Astrocyte (in vitro differentiated cells and primary cell): ENCODE results near the gene MSI1. TPM values are rescaled to one million over a fixed set of nuclear protein-coding genes. Genes with fewer than 3 reads are reported as not detected.

Source experiments
- DNase-seq: peaks from one replicate; pipeline ENCODE4 v3.0.0-alpha.2; 2010; ENCODE audit warnings: low read depth
- FAIRE-seq: peaks from 2 replicates; lab custom pipeline; 2011; peaks lifted over from hg19 to GRCh38; lab: Jason Lieb, UNC
- H2AFZ ChIP-seq: 2 replicates; pipeline ENCODE4 v1.6.0; 2012; ENCODE audit warnings: low read depth, low read length, inconsistent platforms
- H3K27ac ChIP-seq: 2 replicates; pipeline ENCODE4 v1.5.1; 2011; ENCODE audit warnings: low read depth, low read length, inconsistent platforms
- H3K27me3 ChIP-seq: 2 replicates; pipeline ENCODE4 v1.6.0; 2011; ENCODE audit warnings: low read length, inconsistent platforms; ENCODE audit not compliant: insufficient read depth
- H3K36me3 ChIP-seq: 2 replicates; pipeline ENCODE4 v1.5.1; 2011; ENCODE audit warnings: low read length, inconsistent platforms; ENCODE audit not compliant: insufficient read depth
- H3K4me1 ChIP-seq: 2 replicates; pipeline ENCODE4 v1.5.1; 2011; ENCODE audit warnings: low read length, inconsistent platforms; ENCODE audit not compliant: insufficient read depth
- H3K4me2 ChIP-seq: 2 replicates; pipeline ENCODE4 v1.6.0; 2012; ENCODE audit warnings: low read length, inconsistent platforms
- H3K4me3 ChIP-seq: 2 replicates; pipeline ENCODE4 v1.5.1; 2011; ENCODE audit warnings: low read depth, mild to moderate bottlenecking, low read length, inconsistent platforms; ENCODE audit not compliant: insufficient read depth
- H3K79me2 ChIP-seq: 2 replicates; pipeline ENCODE4 v1.6.0; 2012; ENCODE audit warnings: mild to moderate bottlenecking, low read length, inconsistent platforms; ENCODE audit not compliant: insufficient read depth
- H3K9ac ChIP-seq: 2 replicates; pipeline ENCODE4 v1.6.0; 2012; ENCODE audit warnings: mild to moderate bottlenecking, low read length, inconsistent platforms
- H3K9me3 ChIP-seq: 2 replicates; pipeline ENCODE4 v1.5.1; 2012; ENCODE audit warnings: low read depth, mild to moderate bottlenecking, low read length, inconsistent platforms; ENCODE audit not compliant: insufficient read depth
- H4K20me1 ChIP-seq: 2 replicates; pipeline ENCODE4 v1.6.0; 2012; ENCODE audit warnings: low read length, inconsistent platforms; ENCODE audit not compliant: insufficient read depth
- H3K27ac Mint-ChIP-seq: one replicate; pipeline ENCODE4 v1.8.0; 2021; ENCODE audit warnings: mild to moderate bottlenecking, mixed read lengths; ENCODE audit not compliant: unreplicated experiment
- H3K27me3 Mint-ChIP-seq: one replicate; pipeline ENCODE4 v1.8.0; 2021; ENCODE audit warnings: low read depth, mixed read lengths; ENCODE audit not compliant: unreplicated experiment
- H3K36me3 Mint-ChIP-seq: one replicate; pipeline ENCODE4 v1.8.0; 2021; ENCODE audit warnings: low read depth, mixed read lengths; ENCODE audit not compliant: unreplicated experiment
- H3K4me1 Mint-ChIP-seq: one replicate; pipeline ENCODE4 v1.8.0; 2021; ENCODE audit warnings: low read depth, mixed read lengths; ENCODE audit not compliant: unreplicated experiment
- H3K4me3 Mint-ChIP-seq: one replicate; pipeline ENCODE4 v1.8.0; 2021; ENCODE audit warnings: mild to moderate bottlenecking, moderate library complexity, mixed read lengths; ENCODE audit not compliant: unreplicated experiment
- H3K9me3 Mint-ChIP-seq: one replicate; pipeline ENCODE4 v1.8.0; 2021; ENCODE audit warnings: mild to moderate bottlenecking, mixed read lengths; ENCODE audit not compliant: unreplicated experiment
- EZH2 ChIP-seq: IDR thresholded peaks from 2 replicates; pipeline ENCODE4 v1.6.1; 2012; ENCODE audit warnings: mild to moderate bottlenecking, low read length, inconsistent platforms; ENCODE audit not compliant: insufficient read depth
- total RNA-seq: library from RNA; stranded (reverse); gene quantifications from 2 replicates; pipeline ENCODE4 v1.2.1, GENCODE V29; 2021
- TF ChIP-seq, protein P1 (sequence below): IDR thresholded peaks from 2 replicates; pipeline ENCODE4 v1.5.1; 2011; ENCODE audit warnings: low read depth, mild to moderate bottlenecking, inconsistent platforms, low read length, moderate library complexity; ENCODE audit not compliant: insufficient read depth

The MSI1 gene
- total RNA-seq, 1 donor from 2014 or later: 16.0 TPM

DNA sequence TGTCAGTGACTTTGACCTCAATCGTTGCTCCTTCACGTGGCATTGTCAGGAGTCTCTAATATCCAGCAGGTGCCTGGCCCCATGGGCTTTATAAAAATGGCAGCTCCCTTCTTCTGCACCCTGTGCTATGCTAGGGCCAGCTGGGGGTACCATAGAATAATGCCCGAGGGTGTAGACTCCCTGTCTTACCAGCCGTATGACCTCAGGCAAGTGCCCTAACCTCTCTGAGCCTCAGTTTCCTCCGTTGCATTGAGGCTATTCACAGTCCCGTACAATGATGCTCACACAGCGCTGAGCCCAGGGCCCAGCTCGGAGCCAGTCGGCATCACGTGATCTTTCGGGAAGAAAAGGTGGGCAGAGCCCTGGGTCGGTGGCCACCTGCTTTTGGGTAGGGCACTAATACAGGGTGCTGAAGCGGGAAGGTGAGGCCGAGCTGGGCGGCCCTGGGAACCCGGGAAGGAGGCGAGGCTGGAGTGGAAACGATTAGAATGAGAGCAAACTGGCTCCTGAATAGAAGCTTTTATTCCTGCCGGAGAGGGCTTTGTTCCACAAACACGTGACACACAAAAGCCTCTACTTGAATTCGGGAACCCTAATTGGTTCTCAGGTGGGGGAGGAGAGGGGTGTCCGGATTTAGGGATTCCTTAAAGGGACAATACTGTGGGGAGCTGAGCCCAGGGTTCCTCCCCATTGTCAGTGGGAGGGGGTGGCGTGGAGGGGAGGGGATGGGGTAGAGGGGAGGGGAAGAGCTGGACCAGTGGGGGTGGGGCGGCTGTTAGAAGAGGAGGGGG lies 19.9 kb upstream of the MSI1 start:
- Histone ChIP-seq H3K4me3 (no peak overlapping the region), H3K79me2 (no peaks in the 10 kb centered on the region), H4K20me1 (no peaks in the 10 kb centered on the region), H3K27ac (no peak overlapping the region), H3K4me2 (peak overlapping the region; percentile 53), H3K36me3 (no peaks in the 10 kb centered on the region), H3K9me3 (no peaks in the 10 kb centered on the region), H3K4me1 (no peaks in the 10 kb centered on the region), H2AFZ (peak overlapping the region; percentile 35), H3K27me3 (peaks cover 18% of the 10 kb centered on the region), H3K9ac (no peak overlapping the region)
- H3K36me3 Mint-ChIP-seq: no peaks in the 10 kb centered on the region
- H3K4me1 Mint-ChIP-seq: no peaks in the 10 kb centered on the region
- TF ChIP-seq EZH2: no peak
- TF ChIP-seq, protein P1, sequence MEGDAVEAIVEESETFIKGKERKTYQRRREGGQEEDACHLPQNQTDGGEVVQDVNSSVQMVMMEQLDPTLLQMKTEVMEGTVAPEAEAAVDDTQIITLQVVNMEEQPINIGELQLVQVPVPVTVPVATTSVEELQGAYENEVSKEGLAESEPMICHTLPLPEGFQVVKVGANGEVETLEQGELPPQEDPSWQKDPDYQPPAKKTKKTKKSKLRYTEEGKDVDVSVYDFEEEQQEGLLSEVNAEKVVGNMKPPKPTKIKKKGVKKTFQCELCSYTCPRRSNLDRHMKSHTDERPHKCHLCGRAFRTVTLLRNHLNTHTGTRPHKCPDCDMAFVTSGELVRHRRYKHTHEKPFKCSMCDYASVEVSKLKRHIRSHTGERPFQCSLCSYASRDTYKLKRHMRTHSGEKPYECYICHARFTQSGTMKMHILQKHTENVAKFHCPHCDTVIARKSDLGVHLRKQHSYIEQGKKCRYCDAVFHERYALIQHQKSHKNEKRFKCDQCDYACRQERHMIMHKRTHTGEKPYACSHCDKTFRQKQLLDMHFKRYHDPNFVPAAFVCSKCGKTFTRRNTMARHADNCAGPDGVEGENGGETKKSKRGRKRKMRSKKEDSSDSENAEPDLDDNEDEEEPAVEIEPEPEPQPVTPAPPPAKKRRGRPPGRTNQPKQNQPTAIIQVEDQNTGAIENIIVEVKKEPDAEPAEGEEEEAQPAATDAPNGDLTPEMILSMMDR: no peak
- H3K27me3 Mint-ChIP-seq: peaks cover 9% of the 10 kb centered on the region
- no peak for FAIRE-seq
- H3K4me3 Mint-ChIP-seq: no peak overlapping the region
- no peaks in the 10 kb centered on the region for H3K9me3 Mint-ChIP-seq
- no peak overlapping the region for H3K27ac Mint-ChIP-seq
- DNase-seq: no peak

DNA sequence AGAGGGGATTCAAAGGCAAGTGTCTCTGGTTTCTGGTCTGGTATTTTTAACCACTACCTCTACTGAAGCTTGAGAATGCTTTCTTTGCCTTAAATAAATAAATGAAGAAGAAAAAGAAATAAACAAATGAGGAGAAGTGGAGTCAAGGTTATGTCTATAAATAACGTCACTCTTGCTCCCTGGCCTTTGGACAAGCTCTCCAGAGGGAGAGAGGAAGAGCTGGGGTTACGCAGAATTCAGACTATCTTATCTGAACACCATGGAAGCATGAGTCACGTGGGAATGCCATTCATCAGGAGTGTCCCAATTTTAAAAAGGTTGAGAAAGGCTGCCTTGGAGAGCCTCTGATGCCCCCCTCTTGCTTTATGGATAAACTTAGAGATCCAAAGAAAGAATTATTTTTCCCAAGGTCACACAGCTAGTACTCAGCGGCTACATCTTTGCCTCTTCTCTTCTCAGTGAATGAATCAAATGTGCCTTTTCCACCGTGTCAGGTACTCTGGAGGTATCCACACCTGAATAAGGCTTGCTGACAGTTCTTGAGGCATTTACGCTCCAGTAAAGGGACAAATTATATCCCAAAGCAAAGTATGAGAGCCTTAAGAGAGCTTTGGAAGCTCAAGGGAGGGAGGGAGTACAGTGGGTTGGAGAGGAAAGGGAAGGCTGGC lies 12.9 kb upstream of the MSI1 start:
- no peak overlapping the region for H3K9ac ChIP-seq
- FAIRE-seq: no peak
- DNase-seq: peak; percentile 59

More for the DNA sequence above, 12.9 kb upstream of the MSI1 start:
- Histone ChIP-seq H3K4me3 (no peak overlapping the region), H3K36me3 (no peaks in the 10 kb centered on the region), H3K27ac (no peak overlapping the region), H3K4me2 (peak overlapping the region; percentile 14), H4K20me1 (no peaks in the 10 kb centered on the region), H3K9me3 (no peaks in the 10 kb centered on the region), H2AFZ (no peak overlapping the region), H3K27me3 (peaks cover 7% of the 10 kb centered on the region), H3K79me2 (no peaks in the 10 kb centered on the region), H3K4me1 (no peaks in the 10 kb centered on the region)
- Mint-ChIP-seq H3K4me3 (no peak overlapping the region), H3K4me1 (peaks cover 12% of the 10 kb centered on the region), H3K27me3 (no peaks in the 10 kb centered on the region), H3K9me3 (no peaks in the 10 kb centered on the region), H3K36me3 (no peaks in the 10 kb centered on the region), H3K27ac (no peak overlapping the region)
- TF ChIP-seq, protein P1: no peak
- TF ChIP-seq EZH2: no peak
